Loucy (cell line): ENCODE results near the gene PADI1.

Source experiments
- H2AFZ ChIP-seq: fragments of 200-600 bp; sonication (generic); 2 replicates; pipeline ENCODE4 v1.6.0; 2016; ENCODE audit warnings: antibody characterized with exemption, mild to moderate bottlenecking, low read length, moderate library complexity
- H3F3A ChIP-seq: fragments of 200-600 bp; 2 replicates; pipeline ENCODE4 v1.6.0; 2016; ENCODE audit warnings: antibody characterized with exemption, low read depth, mild to moderate bottlenecking
- H3K27me3 ChIP-seq: fragments of 200-600 bp; sonication (generic); 2 replicates; pipeline ENCODE4 v1.6.1; 2014; ENCODE audit warnings: low read length, mild to moderate bottlenecking; ENCODE audit not compliant: insufficient read depth, poor library complexity, severe bottlenecking
- H3K36me3 ChIP-seq: fragments of 200-600 bp; sonication (generic); 2 replicates; pipeline ENCODE4 v1.6.1; 2016; ENCODE audit warnings: low read length; ENCODE audit not compliant: insufficient read depth
- H3K4me1 ChIP-seq: fragments of 200-600 bp; sonication (generic); 2 replicates; pipeline ENCODE4 v1.5.1; 2014; ENCODE audit warnings: low read length, mild to moderate bottlenecking; ENCODE audit not compliant: insufficient read depth, poor library complexity, severe bottlenecking
- H3K4me2 ChIP-seq: fragments of 200-600 bp; sonication (generic); 2 replicates; pipeline ENCODE4 v1.6.0; 2014; ENCODE audit warnings: antibody characterized with exemption, low read length, low read depth, mild to moderate bottlenecking; ENCODE audit not compliant: poor library complexity, severe bottlenecking
- H3K4me3 ChIP-seq: fragments of 200-600 bp; sonication (generic); 2 replicates; pipeline ENCODE4 v1.5.1; 2014; ENCODE audit warnings: low read length, mild to moderate bottlenecking, mixed read lengths; ENCODE audit not compliant: poor library complexity, severe bottlenecking
- H3K79me2 ChIP-seq: fragments of 200-600 bp; sonication (generic); 2 replicates; pipeline ENCODE4 v1.6.1; 2014; ENCODE audit warnings: low read length; ENCODE audit not compliant: insufficient read depth
- H3K9ac ChIP-seq: fragments of 200-600 bp; sonication (generic); 2 replicates; pipeline ENCODE4 v1.6.0; 2014; ENCODE audit warnings: mild to moderate bottlenecking, low read depth, low read length, moderate library complexity; ENCODE audit not compliant: poor library complexity, severe bottlenecking
- H3K9me2 ChIP-seq: fragments of 200-600 bp; sonication (generic); replicated peaks from 2 replicates; pipeline ENCODE4 v1.6.1; 2016; ENCODE audit warnings: low read depth, low read length, mixed read lengths
- H3K9me3 ChIP-seq: fragments of 200-600 bp; sonication (generic); 2 replicates; pipeline ENCODE4 v1.6.1; 2014; ENCODE audit warnings: mild to moderate bottlenecking, antibody characterized with exemption, low read length, low read depth; ENCODE audit not compliant: insufficient read depth
- H4K20me1 ChIP-seq: fragments of 200-600 bp; sonication (generic); 2 replicates; pipeline ENCODE4 v1.6.0; 2014; ENCODE audit warnings: antibody characterized with exemption, low read length, mild to moderate bottlenecking; ENCODE audit not compliant: insufficient read depth, poor library complexity, severe bottlenecking
- EZH2phosphoT487 ChIP-seq: fragments of 200-600 bp; IDR thresholded peaks from 2 replicates; pipeline ENCODE4 v1.6.1; 2018; ENCODE audit warnings: antibody characterized with exemption, mild to moderate bottlenecking, moderate library complexity, borderline replicate concordance
- TF ChIP-seq, protein P1 (sequence below): fragments of 200-600 bp; sonication (generic); conservative IDR thresholded peaks from 2 replicates; pipeline ENCODE4 v1.5.1; 2014; ENCODE audit warnings: mild to moderate bottlenecking, antibody characterized with exemption, low read length

Gene PADI1

DNA sequence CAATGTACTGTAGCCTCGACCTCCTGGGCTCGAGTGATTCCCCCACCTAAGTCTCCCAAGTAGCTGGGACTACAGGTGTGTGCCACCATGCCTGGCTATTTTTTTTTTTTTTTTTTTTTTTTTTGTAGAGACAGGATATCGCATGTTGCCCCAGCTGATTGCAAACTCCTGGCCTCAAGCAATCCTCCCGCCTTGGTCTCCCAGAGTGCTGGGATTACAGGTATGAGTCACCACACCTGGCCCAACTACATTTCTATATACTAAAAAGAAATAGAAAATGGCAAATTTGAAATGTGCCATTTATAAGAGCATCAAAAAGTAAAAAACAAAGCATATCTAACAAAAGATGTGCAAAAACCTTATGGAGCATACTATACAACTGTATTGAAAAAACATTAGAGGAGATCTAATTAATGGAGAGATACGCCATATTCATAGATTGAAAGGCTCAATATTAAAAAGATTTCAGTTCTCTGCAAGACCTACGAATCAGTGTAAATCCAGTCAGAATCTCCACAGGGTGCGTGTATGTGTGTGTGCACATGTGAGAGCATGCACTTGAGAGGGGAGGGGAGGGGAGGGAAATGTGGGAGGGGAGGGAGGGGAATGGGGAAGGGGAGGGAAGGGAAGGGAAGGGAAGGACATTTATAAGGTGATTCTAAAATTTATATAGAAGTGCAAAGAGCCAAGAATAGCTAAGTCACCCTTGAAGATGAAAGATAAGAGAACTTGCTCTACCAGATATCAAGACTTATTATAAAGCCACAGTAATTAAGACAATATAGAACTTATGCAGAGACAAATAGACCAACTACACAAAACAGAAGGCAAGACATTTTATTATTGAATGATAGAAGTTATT lies 87.6 kb downstream of the PADI1 start:
- no peak overlapping the region for H3K4me2 ChIP-seq

GRCh38 chr1:17293681-17294425 lies 88.9 kb downstream of the PADI1 start:
- no peaks in the 10 kb centered on the region for H3K9me2 ChIP-seq
- TF ChIP-seq, protein P1, sequence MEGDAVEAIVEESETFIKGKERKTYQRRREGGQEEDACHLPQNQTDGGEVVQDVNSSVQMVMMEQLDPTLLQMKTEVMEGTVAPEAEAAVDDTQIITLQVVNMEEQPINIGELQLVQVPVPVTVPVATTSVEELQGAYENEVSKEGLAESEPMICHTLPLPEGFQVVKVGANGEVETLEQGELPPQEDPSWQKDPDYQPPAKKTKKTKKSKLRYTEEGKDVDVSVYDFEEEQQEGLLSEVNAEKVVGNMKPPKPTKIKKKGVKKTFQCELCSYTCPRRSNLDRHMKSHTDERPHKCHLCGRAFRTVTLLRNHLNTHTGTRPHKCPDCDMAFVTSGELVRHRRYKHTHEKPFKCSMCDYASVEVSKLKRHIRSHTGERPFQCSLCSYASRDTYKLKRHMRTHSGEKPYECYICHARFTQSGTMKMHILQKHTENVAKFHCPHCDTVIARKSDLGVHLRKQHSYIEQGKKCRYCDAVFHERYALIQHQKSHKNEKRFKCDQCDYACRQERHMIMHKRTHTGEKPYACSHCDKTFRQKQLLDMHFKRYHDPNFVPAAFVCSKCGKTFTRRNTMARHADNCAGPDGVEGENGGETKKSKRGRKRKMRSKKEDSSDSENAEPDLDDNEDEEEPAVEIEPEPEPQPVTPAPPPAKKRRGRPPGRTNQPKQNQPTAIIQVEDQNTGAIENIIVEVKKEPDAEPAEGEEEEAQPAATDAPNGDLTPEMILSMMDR: no peak
- TF ChIP-seq EZH2phosphoT487: no peak
- no peaks in the 10 kb centered on the region for H3K9me3 ChIP-seq
- H2AFZ ChIP-seq: no peak overlapping the region
- no peaks in the 10 kb centered on the region for H3K4me1 ChIP-seq
- no peaks in the 10 kb centered on the region for H3K79me2 ChIP-seq
- H4K20me1 ChIP-seq: no peaks in the 10 kb centered on the region
- no peak overlapping the region for H3K4me3 ChIP-seq
- no peaks in the 10 kb centered on the region for H3K27me3 ChIP-seq
- H3K36me3 ChIP-seq: no peaks in the 10 kb centered on the region
- no peaks in the 10 kb centered on the region for H3F3A ChIP-seq
- no peak overlapping the region for H3K9ac ChIP-seq
- no peak overlapping the region for H3K4me2 ChIP-seq

More for the DNA sequence above, 87.6 kb downstream of the PADI1 start:
- Histone ChIP-seq H3K4me1 (no peaks in the 10 kb centered on the region), H3K36me3 (no peaks in the 10 kb centered on the region), H2AFZ (no peak overlapping the region), H3F3A (no peaks in the 10 kb centered on the region), H3K79me2 (no peaks in the 10 kb centered on the region), H3K4me3 (no peak overlapping the region), H3K9me2 (no peaks in the 10 kb centered on the region), H4K20me1 (no peaks in the 10 kb centered on the region), H3K9me3 (no peaks in the 10 kb centered on the region), H3K27me3 (no peaks in the 10 kb centered on the region), H3K9ac (no peak overlapping the region)
- TF ChIP-seq, protein P1: no peak
- no peak for TF ChIP-seq EZH2phosphoT487

DNA sequence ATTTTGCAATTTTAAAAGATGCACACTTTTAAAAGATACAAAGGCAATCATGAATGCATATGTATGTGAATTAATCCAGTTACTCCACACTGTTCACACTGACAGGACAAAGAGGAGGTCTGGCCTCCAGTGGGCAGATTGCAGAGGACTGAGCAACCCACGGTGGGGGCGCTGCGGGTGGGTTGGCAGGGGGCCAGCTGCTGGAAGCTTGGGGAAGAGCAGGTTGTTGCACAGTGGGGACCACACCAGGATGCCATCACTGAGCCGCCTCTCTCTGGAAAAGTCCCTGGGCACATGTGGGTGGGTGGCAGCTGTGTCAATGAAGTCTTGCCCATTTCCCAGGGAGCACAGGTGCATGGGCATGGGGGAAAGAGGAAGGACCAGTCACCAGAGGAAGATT lies 90.4 kb downstream of the PADI1 start:
- H4K20me1 ChIP-seq: no peaks in the 10 kb centered on the region

More for the DNA sequence above, 90.4 kb downstream of the PADI1 start:
- H3K79me2 ChIP-seq: no peaks in the 10 kb centered on the region
- no peak overlapping the region for H3K4me2 ChIP-seq
- no peaks in the 10 kb centered on the region; the same call in 1 of the 2 replicates for H3K9me3 ChIP-seq
- TF ChIP-seq EZH2phosphoT487: no peak
- TF ChIP-seq, protein P1: no peak
- no peak overlapping the region for H3K9ac ChIP-seq
- H3K9me2 ChIP-seq: no peaks in the 10 kb centered on the region
- H3K27me3 ChIP-seq: no peaks in the 10 kb centered on the region
- H2AFZ ChIP-seq: no peak overlapping the region
- no peaks in the 10 kb centered on the region for H3K4me1 ChIP-seq
- no peaks in the 10 kb centered on the region for H3F3A ChIP-seq
- H3K4me3 ChIP-seq: no peak overlapping the region
- H3K36me3 ChIP-seq: no peaks in the 10 kb centered on the region
